Measurements from ENCODE around the gene GNG12.

- no peak for TF ChIP-seq POLR2A (IDR thresholded peaks at IDR 0.05; ENCODE audit: extremely low read depth, insufficient read length)
- TF ChIP-seq CTCF (IDR thresholded peaks at IDR 0.05; ENCODE audit: low read depth, low read length) = no peak
- no peak for TF ChIP-seq MAX (IDR thresholded peaks at IDR 0.05; ENCODE audit: low read depth, low read length)
Observed at GRCh38 chr1:67843331-67843730, 10.1 kb upstream of the GNG12 start.

Measured in NB4 (cell line).